ENCODE results near the gene TMEM151A.

The TMEM151A gene

GRCh38 chr11:66284526-66285078, 7.1 kb upstream of the TMEM151A start:
- DNase-seq = no peak

GRCh38 chr11:66285250-66285947, 6.3 kb upstream of the TMEM151A start:
- DNase-seq = no peak

- no peak for DNase-seq
Observed at GRCh38 chr11:66286699-66287098, 5.0 kb upstream of the TMEM151A start.

GRCh38 chr11:66287211-66287888, 4.3 kb upstream of the TMEM151A start:
- DNase-seq = no peak

- DNase-seq = no peak
Observed at GRCh38 chr11:66287889-66288670, 3.6 kb upstream of the TMEM151A start.

- peak; percentile 98 for DNase-seq
Observed at GRCh38 chr11:66288671-66289547, 2.8 kb upstream of the TMEM151A start, which contains the start of gene YIF1A. Gene YIF1A, minus strand, starts transcription at chr11:66289143. Its CDS starts 158 bp downstream, at chr11:66288985.

GRCh38 chr11:66289548-66290329, 2.0 kb upstream of the TMEM151A start:
- peak; percentile 91 for DNase-seq

GRCh38 chr11:66290330-66290621, 1.4 kb upstream of the TMEM151A start:
- peak; percentile 42 for DNase-seq

GRCh38 chr11:66291303-66291705, 390 bp upstream of the TMEM151A start:
- DNase-seq = no peak

- DNase-seq = no peak
Observed at GRCh38 chr11:66292543-66293332, 1.0 kb downstream of the TMEM151A start.

- no peak for DNase-seq
Observed at GRCh38 chr11:66293352-66293751, 1.7 kb downstream of the TMEM151A start.

- DNase-seq = no peak
Observed at GRCh38 chr11:66293777-66294625, 2.3 kb downstream of the TMEM151A start.

GRCh38 chr11:66294626-66295620, 3.2 kb downstream of the TMEM151A start:
- DNase-seq = no peak

GRCh38 chr11:66297610-66298009, 5.9 kb downstream of the TMEM151A start:
- peak; percentile 15 for DNase-seq

GRCh38 chr11:66299186-66299585, 7.5 kb downstream of the TMEM151A start:
- DNase-seq = no peak

- no peak for DNase-seq
Observed at GRCh38 chr11:66302656-66303055, 11.0 kb downstream of the TMEM151A start.

GRCh38 chr11:66309475-66309874, 17.8 kb downstream of the TMEM151A start:
- DNase-seq = no peak

- no peak for DNase-seq
Observed at GRCh38 chr11:66310324-66310723, 18.6 kb downstream of the TMEM151A start.
